ENCODE data around the gene GOLIM4.
A peak's percentile ranks its signal among the peaks of the same experiment; 100 is the strongest.
"Not testable (repeated sequence)": the region's sequence is repeated elsewhere in the genome, so short reads cannot be mapped to it uniquely, and the experiment has no call there.

The GOLIM4 gene

DNA sequence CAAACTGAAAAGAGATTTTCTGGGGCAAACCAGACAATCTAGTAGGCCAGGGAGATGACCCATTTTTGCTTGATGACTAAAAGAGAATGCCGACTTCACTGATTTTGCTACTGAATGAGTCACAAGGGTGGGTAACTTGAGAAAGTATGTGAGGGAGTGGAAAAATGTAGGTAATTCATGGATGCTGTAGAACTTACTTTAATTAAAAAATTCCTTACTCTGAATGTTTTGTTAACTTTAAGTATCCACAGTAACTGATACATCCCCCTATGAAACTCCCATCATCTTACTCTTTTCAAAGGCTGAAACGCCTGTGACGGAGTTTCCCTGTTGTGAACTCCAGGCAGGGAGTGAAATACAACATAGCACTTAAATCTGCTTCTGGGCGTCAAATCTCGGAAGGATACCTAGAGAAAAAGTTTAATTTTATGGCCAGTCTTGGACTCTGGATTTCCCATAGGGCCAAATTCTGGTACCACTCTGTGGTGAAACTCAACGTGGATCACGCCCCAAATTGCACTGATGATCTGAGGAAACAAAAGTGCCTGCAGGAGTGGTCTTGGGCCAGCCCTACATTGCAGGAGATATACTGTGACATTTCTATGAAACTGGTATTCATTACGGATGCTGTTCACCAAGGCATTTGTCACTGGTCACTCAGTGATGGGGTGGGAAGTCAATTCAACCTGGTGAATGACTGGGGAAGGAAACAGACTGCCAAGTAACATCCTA, 24.0 kb downstream of the GOLIM4 start:
- DNase-seq: peak; percentile 70 to 91

DNA sequence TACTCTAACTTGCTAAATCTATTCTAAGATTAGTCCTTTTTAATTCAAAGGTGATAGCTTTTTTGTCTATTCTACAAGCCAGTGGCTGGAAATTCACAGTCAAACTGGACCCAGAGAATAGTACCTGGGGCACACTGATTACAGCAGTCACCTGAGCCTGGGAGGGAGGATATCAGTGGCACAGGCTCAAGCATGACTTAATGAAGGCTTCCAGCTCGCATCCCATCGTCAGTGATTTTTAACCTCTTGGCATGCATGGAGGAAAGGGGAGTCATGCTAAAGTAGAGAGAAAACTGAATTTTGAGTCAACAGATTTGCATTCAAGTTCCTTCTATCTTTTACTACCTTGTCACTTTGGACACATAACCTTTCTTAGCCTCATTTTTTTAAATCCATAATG, 24.8 kb downstream of the GOLIM4 start:
- DNase-seq: no peak

DNA sequence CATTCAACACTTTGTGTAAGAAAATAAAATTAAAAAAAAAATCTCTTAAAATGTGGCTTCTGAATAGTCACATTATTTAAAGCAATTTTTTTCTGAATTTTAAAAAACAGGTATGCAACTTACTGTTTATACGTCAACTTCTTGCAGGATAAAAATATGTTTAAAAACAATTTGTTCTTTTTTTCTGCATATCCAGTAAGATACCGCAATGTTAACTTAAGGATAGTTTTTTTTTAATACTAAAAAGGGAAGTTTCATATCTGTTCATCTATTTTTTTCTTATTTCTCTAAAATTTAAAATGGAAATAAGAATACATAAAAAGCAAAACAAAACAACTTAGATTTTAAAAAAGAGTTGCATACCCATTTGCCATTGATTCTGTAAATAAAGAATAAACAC, 27.4 kb downstream of the GOLIM4 start:
- DNase-seq: no peak

DNA sequence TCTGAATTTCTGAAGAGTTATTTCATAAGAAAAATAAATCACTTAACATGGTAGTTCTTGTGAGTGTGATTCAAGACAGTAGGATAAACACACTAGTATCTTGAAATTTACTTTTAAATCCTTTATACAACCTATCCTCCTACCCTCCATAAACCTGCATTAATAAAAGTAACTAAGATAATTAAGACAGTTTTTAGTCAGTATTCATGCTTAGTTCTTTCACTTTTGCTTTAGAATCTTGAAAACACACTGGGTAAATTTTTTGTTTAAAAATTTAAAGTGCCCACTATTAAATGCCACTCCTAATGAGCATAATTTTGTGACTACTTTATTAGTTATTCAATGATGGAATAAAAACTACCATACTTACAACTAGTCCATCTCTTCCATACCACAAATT, 28.8 kb downstream of the GOLIM4 start:
- DNase-seq: no peak

DNA sequence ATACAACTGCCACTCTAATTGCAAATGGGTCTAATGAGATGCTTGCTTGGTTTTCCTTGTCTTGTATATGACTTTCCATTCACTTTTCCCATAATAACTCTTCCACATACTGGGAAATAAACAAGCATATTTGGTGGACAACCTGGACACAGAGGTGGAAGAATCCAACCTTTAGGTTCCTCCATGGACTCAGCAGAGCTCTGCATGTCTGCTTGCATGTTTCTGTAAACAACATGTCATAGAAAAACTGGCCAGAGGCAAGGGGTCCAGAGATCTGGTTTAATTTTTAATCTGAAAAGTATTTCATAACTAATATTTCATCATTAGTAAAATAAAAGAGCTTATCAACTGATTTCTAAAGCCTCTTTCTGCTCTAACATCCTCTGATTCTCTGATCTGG, 30.2 kb downstream of the GOLIM4 start:
- DNase-seq: no peak

DNA sequence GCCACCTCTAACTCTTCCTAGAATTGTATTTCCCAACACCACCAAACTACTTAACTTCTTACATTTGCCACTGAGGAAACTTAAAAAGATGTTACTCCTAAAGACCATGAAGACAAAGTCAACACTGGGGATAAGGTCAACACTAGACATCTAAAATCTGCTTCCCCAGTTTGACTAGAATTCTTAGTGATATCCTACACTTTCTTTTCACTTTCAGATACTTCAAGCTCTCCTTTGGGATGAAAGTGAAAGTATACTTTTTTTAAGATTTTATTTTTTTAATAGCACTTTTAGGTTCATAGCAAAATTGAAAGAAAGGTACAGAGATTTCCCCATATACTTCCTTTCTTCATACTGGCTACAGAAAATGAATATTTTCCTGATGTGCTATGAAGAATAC, 32.6 kb downstream of the GOLIM4 start:
- DNase-seq: no peak

DNA sequence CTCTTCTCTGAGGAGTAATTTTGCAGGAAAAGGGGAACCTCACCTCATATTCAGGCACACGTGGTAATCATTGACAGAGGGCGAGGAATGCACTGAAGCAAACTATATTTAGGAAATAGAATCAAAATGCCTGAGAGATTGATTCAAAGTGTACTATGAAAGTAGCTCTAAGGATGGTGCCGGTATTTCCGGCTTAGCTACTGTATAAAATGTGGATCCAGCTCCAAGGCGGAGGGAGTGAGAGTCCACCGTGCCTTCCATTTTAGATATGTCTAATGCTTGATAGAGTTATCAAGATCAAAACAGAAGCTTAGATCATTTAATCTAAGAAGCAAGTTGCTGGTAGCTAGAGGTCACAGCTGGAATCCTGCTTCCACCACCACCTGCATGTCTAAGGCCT, 33.0 kb downstream of the GOLIM4 start:
- no peak for DNase-seq

DNA sequence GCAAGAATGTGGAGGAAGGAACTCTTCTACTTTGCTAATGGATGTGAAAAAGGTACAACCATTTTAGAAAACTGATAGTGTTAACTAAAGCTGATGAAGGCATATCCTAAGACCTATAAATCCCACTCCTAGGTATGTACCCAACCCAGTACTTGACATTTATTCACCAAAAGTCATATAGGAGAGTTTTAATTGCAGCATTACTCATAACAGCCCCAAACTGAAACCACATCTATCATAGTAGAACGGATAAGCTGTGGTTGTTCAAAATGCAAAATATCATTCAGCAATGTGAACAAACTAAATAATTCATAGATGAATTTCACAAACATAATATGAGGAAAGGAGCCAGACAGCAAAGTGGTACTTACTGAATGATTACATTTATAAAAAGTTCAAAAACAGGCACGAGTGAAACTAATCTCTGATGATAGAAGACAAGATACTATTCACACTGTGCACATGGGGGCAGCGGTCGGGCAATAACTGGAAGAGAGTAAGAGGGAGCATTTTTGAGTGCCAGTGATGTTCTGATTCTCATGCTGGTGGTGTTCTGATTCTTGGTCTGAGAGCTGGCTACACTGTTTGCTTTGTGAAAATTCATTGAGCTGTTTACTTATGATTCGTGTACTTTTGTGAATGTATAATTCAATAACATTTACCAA, 34.3 kb downstream of the GOLIM4 start:
- peak in 1 of 2 experiments; percentile 10 for DNase-seq

DNA sequence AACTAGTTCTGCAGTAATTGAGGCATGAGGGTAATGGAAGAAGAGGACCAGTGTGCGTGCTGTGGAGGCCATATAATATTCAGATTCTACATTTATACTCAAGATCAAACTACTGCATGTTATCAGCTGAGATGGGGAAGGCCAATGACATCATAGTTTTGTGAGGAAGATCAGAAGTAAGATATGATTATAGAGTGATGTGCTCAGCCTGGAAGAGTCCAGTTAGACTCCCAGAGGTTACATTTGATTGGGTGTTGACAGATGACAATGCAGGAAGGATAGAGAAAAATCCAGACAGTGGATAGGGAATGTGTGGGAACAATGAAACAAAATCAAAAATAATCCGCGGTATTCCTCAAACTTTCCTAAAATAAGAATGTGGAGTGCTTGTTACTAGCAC, 35.4 kb downstream of the GOLIM4 start:
- no peak for DNase-seq

DNA sequence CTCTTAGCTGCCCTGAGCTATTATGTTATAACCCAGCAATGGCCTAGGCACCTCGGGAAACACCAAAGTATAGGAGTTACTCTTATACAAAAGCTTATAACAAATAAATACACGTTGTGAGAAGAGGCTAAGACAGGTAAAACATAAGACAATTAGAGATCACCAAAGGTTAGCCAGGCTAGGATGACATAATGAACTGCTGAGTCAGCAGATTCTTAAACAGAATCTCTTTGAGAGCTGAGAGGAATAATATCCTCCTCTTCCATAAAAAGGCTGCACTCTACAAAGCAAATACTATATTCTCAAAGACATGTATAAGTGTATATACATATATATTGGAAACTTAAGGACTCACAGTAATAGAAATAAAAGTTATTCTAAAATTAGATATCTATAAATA, 37.2 kb downstream of the GOLIM4 start:
- no peak for DNase-seq

DNA sequence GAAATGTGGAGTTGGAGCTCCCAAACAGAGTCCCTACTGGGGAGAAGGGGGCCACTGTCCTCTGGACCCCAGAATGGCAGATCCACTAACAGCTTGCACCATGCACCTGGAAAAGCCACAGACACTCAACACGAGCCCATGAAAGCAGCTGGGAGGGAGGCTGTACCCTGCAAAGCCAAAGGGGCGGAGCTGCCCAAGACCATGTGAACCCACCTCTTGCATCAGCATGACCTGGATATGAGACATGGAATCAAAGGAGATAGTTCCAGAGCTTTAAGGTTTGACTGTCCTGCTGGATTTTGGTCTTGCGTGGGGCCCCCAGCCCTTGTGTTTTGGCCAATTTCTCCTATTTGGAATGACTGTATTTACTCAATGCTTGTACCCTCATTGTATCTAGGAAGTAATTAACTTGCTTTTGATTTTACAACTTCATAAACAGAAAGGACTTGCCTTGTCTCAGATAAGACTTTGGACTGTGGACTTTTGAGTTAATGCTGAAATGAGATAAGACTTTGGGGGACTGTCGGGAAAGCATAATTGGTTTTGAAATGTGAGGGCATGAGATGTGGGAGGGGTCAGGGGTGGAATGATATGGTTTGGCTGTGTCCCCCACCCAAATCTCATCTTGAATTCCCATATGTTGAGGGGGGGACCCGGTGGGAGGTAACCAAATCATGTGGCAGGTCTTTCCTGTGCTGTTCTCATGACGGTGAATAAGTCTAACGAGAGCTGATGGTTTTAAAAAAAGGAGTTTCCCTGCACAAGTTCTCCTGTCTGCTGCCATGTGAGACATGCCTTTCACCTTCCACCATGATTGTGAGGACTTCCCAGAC, 39.1 kb downstream of the GOLIM4 start:
- not testable (repeated sequence) for DNase-seq

DNA sequence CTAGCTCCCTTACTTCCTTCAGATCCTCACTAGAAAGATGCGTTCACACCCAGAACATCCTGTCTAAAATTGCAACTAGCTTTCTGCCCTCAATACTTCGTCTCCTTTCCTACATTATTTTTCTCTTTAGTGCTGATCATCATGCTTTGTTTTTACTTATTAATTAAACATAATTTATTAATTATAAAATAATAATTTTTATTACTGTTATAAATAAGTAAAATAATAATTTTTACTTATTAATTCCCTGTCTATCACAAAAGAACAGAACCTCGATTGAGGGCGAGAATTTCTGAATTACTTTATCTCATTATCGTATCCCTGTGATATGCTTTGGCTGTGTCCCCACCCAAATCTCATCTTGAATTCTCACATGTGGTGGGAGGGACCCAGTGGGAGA, 41.3 kb downstream of the GOLIM4 start:
- DNase-seq: no peak

DNA sequence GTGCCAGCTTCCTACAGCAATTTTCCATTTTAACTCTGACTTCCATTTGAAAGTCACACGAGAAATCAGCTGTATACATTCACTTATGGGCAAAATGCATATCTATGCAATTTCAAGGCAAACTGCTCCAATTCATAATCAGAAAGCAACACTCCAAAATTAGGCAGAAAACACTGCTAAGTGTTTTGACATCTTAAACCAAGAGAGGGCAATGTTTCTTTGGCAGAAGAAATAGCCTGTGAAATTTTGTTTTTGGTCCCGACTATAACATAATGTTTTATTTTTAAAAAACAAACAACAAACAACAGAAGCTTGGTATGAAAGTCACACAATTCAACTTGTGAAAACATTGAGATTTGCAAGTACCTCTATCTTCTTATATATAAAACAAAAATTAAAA, 42.6 kb downstream of the GOLIM4 start:
- no peak for DNase-seq

DNA sequence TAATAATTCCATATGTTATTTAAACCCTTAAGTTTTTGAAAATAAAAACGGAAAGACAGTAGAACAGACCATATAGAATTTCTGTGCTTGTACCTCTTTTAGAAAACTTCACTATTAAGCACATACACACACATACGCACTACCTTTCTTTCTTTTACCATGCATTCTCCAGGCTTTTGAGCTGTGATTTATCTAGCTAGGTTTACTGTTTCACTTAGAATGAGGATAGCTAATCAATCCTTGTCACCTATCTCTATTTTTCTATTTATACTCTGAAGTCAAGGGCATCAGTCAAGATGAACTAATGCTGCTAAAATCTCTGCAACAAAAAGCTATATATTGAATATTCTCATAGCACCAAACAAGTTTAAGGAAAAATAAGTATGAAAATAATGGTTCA, 43.2 kb downstream of the GOLIM4 start:
- DNase-seq: no peak

DNA sequence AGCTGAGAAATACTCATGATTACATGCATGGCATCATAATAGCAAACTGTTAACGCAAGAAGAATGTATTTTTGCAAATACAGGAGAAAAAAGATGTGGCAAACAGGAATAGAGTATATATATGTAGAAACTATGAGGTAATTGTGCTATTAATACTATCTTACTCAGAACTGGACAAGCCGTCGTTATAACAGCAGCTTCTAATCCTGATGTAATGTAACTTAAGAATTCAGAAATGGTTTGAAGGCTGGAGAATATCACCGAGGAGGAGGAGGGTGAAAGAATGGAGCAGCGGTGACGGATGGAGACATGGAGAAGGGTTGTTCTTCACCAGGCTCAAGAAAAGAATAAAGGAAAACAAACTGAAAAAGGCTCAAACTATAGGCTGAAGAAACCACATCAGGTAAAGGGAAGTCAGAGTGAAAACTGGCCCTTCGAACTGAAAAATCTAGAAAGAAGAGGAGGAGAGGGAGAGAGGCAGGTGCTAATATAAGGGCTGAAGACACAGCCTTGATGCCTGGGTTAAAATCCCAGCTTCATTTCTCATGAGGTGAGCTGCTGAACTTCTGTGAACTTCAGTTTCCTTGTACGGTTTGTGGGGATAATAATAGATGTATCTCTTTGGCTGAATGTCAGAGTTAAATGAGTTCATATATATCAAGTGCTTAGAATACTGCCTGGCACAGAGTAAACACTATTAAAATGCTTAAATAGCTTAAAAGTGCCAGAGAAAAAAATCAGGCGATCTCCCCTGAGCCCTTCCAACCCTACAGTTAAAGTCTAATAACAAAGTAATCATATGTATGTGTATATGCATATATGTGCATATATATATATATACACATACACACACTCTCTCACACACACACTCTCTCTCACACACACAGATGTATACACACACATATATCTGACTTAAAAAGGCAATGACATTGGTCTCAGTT, 43.9 kb downstream of the GOLIM4 start:
- DNase-seq: no peak

DNA sequence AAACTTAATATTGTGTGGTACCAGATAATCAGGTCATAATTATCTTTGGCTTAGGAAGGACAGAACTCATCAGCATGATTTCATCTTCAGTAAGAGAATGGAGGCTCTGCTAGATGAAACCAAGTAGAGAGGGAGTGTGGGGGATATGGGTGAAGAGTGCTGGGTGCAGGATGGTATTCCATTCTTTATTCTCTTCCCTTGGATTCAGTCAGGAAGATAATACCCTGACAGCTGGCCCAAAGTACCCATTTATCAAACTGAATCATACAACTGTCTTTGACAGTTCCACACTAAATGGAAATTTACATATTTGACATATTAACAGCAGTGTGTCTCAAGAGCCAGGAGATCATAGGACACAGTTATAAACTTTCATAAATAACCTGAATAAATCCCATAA, 44.7 kb downstream of the GOLIM4 start:
- no peak for DNase-seq

DNA sequence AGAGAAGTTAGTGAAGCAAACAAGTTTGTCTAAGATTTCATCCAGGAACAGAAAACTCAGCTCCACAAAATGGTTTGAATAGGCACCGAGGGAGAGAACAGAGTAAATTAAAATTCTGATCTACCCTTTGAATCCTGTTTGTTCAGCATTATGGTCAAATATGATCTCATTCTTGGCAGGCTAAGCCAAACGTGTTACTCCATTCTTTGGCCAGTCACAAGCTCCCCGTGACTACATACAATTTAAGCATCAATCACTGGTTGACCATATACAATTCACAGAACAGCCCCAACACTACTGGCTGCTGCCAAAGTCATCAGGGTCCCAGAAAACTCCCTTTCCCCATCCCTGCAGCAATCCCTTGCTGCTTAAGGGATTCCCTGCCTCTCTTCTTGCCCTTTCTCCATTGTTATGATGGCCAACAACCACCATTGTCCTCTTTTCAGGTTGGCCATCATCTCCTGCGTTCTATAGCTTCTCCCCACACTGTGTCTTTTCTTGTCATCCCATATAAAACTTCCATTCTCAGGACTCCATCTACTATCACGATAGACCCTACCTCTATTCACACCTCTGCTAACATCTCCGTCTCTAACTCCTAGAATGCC, 46.3 kb downstream of the GOLIM4 start:
- DNase-seq: no peak

DNA sequence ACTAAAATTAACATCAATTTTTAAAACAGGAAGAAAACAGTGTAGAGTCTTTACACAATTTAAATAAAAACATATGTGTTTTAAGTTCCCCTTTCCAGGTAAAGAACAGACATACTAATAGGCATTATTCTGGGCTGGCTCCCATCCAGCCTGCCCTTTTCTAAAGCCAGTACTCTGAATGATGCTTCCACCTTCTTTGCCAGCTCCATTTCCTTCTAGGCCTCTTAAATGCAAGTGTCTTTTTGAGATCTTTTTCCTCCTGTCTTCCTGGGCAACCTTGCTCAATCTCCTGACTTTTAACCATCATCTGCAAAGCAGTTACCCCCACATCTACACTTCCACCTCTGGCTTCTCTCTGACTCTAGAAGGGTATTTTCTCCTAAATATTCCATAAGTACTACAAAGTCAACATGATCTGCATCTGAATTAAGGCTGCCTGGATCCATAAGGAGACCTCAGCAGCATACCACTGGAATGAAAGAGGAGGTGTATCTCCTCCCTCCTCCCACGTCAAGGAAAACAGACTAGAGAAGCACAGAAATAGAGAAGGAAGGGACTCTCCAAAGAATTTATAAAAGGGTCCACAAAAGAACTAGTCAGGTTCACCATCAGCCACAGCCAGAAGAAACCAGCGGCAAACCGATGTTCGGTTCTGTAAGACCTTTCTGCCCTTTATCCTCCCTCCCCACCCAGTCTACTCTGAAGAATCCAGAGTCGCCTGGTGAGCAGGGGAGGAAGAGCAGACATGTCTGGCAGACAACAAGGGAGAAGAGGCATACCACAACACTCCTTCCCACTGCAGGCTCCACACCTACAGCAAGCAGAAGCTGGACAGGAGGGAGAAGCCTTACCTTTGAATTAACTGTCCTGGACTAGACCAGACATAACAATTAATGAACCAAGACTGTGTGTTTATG, 47.1 kb downstream of the GOLIM4 start:
- no peak for DNase-seq

DNA sequence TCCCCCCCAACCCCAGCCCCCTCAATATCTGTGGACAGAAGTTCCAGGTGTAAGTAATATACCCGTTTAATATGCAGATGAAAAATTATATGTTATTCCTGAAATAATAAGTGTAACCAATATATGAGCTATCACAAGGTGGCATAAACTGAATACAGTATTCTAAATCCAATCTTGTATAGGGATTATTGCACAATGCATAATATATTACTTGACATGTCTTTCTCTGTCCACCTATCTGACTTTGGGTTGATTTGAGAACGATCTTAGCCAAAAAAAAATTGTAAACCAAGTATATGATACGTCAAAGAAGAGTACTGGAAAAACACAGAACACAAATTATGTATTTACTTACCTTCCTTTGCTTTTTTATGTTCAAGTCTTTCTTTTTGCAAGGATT, 47.8 kb downstream of the GOLIM4 start:
- DNase-seq: no peak

DNA sequence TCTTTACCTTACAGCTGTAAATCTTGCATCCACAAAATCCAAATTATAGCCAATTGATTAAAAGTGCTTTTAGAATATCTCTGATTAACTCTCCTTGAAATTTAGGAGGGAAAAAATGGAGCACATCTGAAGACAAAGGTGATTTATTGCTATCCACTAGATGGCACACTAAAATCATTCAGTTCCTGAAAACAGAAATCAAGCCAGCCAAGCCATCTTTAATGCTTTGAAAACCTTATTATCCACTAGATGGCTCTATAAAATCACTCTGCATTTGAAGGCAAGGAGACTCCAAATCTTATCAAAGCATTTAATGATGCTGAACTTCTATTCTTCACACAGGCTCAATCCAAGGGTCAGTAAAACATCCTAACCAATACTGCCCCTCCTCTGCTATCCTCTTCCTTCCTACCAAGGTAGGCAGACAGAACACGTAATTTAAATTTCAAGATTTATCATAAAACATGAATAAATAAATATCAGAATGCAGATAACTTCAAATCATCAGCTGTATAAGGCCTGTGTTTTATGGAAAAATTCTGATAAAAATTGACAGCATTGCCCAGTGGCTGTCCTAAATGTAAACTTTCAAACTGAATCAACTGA, 48.4 kb downstream of the GOLIM4 start:
- peak; percentile 67 to 88 for DNase-seq

DNA sequence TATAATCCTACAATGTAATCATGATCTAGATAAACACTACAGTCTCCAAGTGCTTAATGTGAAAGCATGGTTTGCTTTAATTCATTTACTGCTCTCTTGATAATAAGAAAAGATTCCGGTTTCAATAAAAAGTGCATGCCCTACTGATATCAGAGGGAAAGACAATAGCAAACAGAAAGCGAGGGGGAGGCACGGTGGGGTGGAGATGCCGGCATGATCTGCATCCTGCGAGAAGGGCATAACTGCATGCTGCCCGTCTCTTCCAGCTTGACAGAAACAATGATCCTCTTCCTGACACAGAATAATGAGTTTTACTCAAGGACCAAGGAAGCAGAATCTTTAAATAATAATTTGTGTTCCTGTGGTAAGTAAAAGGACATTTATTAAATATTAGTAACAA, 51.7 kb downstream of the GOLIM4 start:
- DNase-seq: no peak

Data from SW 1271 (cell line).